Measurements from ENCODE around the gene NKAPD1. TPM values are rescaled to one million over a fixed set of nuclear protein-coding genes. Genes with fewer than 3 reads are reported as not detected.

Gene NKAPD1
- total RNA-seq, 4 donors from 2014 or later: 3.0 to 24.0 (median 8.7) TPM

DNA sequence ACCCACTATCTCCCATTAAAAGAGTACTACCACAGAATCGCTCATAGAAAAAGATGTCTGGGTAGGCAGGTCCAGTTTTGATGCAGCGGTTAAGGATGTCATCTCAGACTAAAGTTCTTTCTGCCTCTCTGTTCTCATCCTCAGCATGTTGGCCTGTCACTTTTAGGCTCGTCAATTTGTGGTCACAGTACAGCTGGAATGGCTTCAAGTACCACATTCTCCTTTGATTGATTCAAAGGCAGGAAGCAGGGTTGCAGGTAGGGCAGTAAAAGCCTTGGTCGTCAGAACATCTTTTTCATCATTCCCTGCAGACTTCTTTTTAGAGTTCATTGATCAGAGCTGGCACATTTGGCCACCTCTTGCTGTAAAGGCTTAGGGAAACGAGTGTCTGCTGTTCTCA lies 41.3 kb downstream of the NKAPD1 start:
- Histone ChIP-seq H3K4me1 (peaks cover 0 to 7% (median 0%) of the 10 kb centered on the region in 4 donors), H3K9me3 (no peaks in the 10 kb centered on the region), H3K27ac (no peak overlapping the region), H3K27me3 (no peaks in the 10 kb centered on the region), H3K4me3 (no peak overlapping the region), H3K36me3 (peaks cover 0 to 4% (median 0%) of the 10 kb centered on the region in 4 donors)
- in situ Hi-C loops (cut with MboI; ENCODE audit: low pct_ligation_motif_present in 1 of 4, low pct_unique_long_range_greater_than_20kb in 1 of 4, low sequenced_read_pairs in 3 of 4): loop anchor here in 2 of 4 donors (10.0 to 25.0 kb wide), 2 partner anchors 59 to 172 kb away; partner anchors contain the start of gene BCO2 (in 2 of the 2)
- no peak for DNase-seq
- intact Hi-C loops (cut with DNase I; ENCODE audit: low total_unique reads): no loop called here
- TF ChIP-seq POLR2A (IDR thresholded peaks at IDR 0.05) (no peak), POLR2AphosphoS5 (IDR thresholded peaks at IDR 0.05) (no peak), EP300 (IDR thresholded peaks at IDR 0.05; ENCODE audit: low read depth) (no peak)
- TF ChIP-seq, protein P1, sequence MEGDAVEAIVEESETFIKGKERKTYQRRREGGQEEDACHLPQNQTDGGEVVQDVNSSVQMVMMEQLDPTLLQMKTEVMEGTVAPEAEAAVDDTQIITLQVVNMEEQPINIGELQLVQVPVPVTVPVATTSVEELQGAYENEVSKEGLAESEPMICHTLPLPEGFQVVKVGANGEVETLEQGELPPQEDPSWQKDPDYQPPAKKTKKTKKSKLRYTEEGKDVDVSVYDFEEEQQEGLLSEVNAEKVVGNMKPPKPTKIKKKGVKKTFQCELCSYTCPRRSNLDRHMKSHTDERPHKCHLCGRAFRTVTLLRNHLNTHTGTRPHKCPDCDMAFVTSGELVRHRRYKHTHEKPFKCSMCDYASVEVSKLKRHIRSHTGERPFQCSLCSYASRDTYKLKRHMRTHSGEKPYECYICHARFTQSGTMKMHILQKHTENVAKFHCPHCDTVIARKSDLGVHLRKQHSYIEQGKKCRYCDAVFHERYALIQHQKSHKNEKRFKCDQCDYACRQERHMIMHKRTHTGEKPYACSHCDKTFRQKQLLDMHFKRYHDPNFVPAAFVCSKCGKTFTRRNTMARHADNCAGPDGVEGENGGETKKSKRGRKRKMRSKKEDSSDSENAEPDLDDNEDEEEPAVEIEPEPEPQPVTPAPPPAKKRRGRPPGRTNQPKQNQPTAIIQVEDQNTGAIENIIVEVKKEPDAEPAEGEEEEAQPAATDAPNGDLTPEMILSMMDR (IDR thresholded peaks at IDR 0.05): no peak
- WGBS, 2 donors (ENCODE audit: low coverage in 1 of 2): 78 to 80% methylated on average over 3 to 5 of the region's 5 CpGs

DNA sequence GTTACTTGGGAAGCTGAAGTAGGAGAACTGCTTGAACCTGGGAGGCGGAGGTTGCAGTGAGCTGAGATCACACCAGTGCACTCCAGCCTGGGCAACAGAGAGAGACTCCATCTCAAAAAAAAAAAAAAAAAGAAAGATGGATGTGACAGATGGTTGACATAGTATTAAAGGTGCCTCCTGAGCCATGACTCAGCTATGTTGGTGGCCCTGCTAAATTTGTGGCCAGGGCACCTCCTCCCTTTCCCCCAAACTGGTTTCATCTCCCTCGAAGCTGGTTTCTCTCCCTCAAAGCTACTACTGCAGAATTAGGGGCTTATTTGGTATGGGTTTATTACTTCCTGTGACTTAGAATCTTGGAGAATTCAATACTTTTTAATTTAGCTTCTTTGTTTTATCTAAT lies 44.1 kb downstream of the NKAPD1 start:
- H3K27me3 ChIP-seq: no peaks in the 10 kb centered on the region
- peaks cover 0 to 7% (median 0%) of the 10 kb centered on the region in 4 donors for H3K4me1 ChIP-seq
- in situ Hi-C loops (cut with MboI; ENCODE audit: low pct_ligation_motif_present in 1 of 4, low pct_unique_long_range_greater_than_20kb in 1 of 4, low sequenced_read_pairs in 3 of 4) (loop anchor here in 2 of 4 donors (10.0 to 25.0 kb wide), 2 partner anchors 57 to 169 kb away; partner anchors contain the start of gene BCO2 (in 2 of the 2)), intact Hi-C loops (cut with DNase I; ENCODE audit: low total_unique reads) (no loop called here)
- no peak overlapping the region for H3K4me3 ChIP-seq
- TF ChIP-seq, protein P1 (IDR thresholded peaks at IDR 0.05): no peak
- TF ChIP-seq EP300 (IDR thresholded peaks at IDR 0.05; ENCODE audit: low read depth): no peak
- no peak for TF ChIP-seq POLR2AphosphoS5 (IDR thresholded peaks at IDR 0.05)
- TF ChIP-seq POLR2A (IDR thresholded peaks at IDR 0.05): no peak
- H3K9me3 ChIP-seq: no peaks in the 10 kb centered on the region
- H3K27ac ChIP-seq: no peak overlapping the region
- peaks cover 0 to 4% (median 0%) of the 10 kb centered on the region in 4 donors for H3K36me3 ChIP-seq
- no peak for DNase-seq
- WGBS, 2 donors (ENCODE audit: low coverage in 1 of 2): 79 to 82% methylated on average over 2 of the region's 2 CpGs

DNA sequence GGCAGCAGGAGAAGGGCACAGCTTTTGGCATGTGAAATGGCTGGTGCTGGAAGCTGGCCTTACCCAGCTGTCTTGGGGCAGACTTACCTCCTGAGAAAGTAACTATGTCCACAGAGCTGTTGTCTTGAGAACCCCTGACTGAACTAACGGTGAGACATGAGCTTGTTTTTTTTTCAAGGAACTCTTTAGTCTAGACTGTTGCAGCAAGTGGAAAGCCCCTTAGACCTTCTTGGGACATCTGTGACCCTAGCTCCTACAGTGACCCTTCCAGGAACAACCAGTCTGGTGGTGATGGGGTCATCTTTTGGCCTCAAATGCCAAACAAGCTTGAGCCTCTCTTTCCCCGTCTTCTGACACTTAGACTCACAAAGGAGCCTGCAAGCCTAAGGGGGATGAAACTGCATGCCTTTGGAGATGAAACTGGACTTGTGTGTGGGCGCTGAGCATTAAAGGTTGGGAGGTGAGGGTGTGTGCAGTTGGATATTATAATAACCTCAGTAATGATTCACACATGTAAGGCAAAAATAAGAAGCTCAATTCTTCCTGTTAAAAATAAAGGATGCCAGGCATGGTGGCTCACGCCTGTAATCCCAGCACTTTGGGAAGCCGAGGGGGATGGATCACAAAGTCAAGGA lies 48.0 kb downstream of the NKAPD1 start:
- WGBS, 2 donors (ENCODE audit: low coverage in 1 of 2): 95 to 100% methylated on average over 2 to 5 of the region's 5 CpGs
- H3K4me3 ChIP-seq: no peak overlapping the region
- H3K4me1 ChIP-seq: no peaks in the 10 kb centered on the region
- DNase-seq: no peak
- intact Hi-C loops (cut with DNase I; ENCODE audit: low total_unique reads) (no loop called here), in situ Hi-C loops (cut with MboI; ENCODE audit: low pct_ligation_motif_present in 1 of 4, low pct_unique_long_range_greater_than_20kb in 1 of 4, low sequenced_read_pairs in 3 of 4) (loop anchor here in 1 of 4 donors (25.0 kb wide), 1 partner anchor 165 kb away; no protein-coding TSS in a partner anchor)
- TF ChIP-seq POLR2A (IDR thresholded peaks at IDR 0.05) (no peak), POLR2AphosphoS5 (IDR thresholded peaks at IDR 0.05) (no peak), EP300 (IDR thresholded peaks at IDR 0.05; ENCODE audit: low read depth) (no peak)
- TF ChIP-seq, protein P1 (IDR thresholded peaks at IDR 0.05): no peak
- no peak overlapping the region for H3K27ac ChIP-seq
- H3K9me3 ChIP-seq: no peaks in the 10 kb centered on the region
- peaks cover 0 to 4% (median 0%) of the 10 kb centered on the region in 4 donors for H3K36me3 ChIP-seq
- H3K27me3 ChIP-seq: no peaks in the 10 kb centered on the region

DNA sequence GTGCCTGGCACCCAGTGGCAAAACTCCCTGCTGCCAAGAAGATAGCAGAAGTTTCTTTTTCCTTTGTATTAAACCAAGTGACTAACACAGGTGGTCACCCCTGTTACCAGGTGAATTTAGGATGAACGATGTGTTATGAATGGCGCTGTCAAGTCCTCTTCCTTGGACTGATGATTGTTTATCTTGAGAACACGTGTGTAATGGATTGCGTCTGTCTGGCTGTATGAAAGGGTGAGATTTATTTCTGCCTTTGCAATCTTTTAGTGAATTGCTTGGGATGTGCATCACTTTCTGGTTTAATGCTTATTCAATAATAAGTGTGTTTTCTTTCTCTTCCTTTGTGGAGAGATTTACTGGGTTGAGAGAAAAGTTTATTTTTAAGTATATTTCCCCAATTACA lies 49.0 kb downstream of the NKAPD1 start:
- intact Hi-C loops (cut with DNase I; ENCODE audit: low total_unique reads) (no loop called here), in situ Hi-C loops (cut with MboI; ENCODE audit: low pct_ligation_motif_present in 1 of 4, low pct_unique_long_range_greater_than_20kb in 1 of 4, low sequenced_read_pairs in 3 of 4) (loop anchor here in 1 of 4 donors (25.0 kb wide), 1 partner anchor 164 kb away; no protein-coding TSS in a partner anchor)
- Histone ChIP-seq H3K27ac (no peak overlapping the region), H3K4me1 (peaks cover 0 to 4% (median under 1%) of the 10 kb centered on the region in 4 donors), H3K27me3 (no peaks in the 10 kb centered on the region), H3K9me3 (no peaks in the 10 kb centered on the region), H3K36me3 (peaks cover 0 to 4% (median 0%) of the 10 kb centered on the region in 4 donors), H3K4me3 (no peak overlapping the region)
- TF ChIP-seq POLR2AphosphoS5 (IDR thresholded peaks at IDR 0.05) (no peak), POLR2A (IDR thresholded peaks at IDR 0.05) (no peak)
- no peak for DNase-seq
- WGBS, 2 donors (ENCODE audit: low coverage in 1 of 2): 70 to 88% methylated on average over 3 to 4 of the region's 4 CpGs

Measured in transverse colon (tissue), 4 donors.